ENCODE data around the gene NSD2.

NSD2 gene

DNA sequence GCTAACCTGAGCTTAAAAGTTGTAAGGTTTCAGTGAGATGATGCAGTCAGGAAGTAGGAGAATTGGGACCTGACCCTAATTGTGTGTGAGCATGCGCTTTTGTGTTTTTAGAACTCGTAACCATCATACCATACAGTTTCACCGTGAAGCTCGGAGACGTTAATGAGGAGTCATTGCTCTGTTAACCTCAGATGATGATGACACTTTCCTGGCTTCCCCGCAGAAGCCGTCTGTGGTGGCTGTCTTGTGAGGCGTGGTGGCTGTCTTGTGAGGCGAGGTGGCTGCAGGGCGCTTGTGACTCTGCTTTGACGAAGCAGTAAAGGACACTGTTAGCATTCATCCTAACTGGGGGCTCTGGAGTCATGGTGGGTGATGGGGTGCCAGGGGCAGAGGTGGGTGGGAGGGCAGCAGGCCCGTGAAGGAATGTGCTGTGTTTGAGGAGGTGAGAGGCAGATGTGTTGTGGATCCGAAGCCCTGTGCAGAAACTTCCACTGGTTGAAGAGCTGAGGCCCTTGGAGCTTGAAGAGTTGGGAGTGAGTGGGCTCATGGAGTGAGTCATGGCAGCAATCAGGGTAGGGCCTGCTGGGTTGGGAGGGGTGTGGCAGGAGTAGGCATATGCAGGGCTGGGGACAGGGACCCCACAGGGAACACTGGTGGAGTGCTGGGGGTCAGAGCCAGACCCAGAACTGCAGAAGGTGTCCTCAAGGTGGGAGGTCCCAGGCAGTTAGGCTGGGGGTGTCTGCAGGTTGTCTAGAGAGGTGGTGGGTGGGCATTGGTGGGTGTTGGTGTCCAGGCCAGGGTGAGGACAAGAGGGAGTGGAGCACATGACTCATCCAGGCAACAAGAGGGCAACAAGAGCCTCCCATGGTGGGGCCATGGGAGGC, 57.4 kb downstream of the NSD2 start:
- Histone ChIP-seq H3K9ac (ENCODE audit: low read length) (no peak overlapping the region), H3K4me3 (ENCODE audit: low read depth, low read length) (no peak overlapping the region), H3K4me1 (ENCODE audit: control insufficient read depth, insufficient read depth, low read length) (peaks cover 3% of the 10 kb centered on the region; the same call in 1 of the 2 replicates), H3K36me3 (ENCODE audit: control insufficient read depth, insufficient read depth, low read length) (peaks cover 58% of the 10 kb centered on the region), H3K27ac (ENCODE audit: low read depth, low read length) (no peak overlapping the region), H3K27me3 (ENCODE audit: control insufficient read depth, insufficient read depth, low read length) (no peaks in the 10 kb centered on the region), H3K9me3 (ENCODE audit: control insufficient read depth, insufficient read depth, low read depth, low read length) (no peaks in the 10 kb centered on the region)

DNA sequence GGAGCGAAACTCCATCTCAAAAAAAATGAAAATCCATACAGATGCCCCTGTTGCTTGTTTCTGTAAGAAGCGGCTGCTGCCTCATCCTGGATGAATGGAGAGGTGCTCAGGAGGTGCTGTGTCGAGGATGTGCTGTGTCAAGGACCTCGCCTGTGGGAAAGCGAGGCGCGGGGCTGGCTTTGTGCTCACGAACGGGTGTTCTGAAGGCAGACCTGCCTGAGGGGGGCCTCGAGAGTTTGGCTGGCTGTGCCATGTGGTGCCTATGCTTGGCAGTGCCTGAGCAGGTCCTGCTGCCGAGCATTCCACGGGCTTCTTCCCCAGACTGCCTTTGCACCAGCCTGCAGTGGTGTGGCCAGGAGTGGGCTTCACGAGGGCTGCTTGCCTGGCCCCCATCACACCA, 61.5 kb downstream of the NSD2 start:
- H3K27ac ChIP-seq (ENCODE audit: low read depth, low read length), result no peak overlapping the region
- H3K4me3 ChIP-seq (ENCODE audit: low read depth, low read length), result no peak overlapping the region
- peaks cover 60% of the 10 kb centered on the region for H3K36me3 ChIP-seq (ENCODE audit: control insufficient read depth, insufficient read depth, low read length)
- H3K27me3 ChIP-seq (ENCODE audit: control insufficient read depth, insufficient read depth, low read length), result no peaks in the 10 kb centered on the region
- no peaks in the 10 kb centered on the region for H3K9me3 ChIP-seq (ENCODE audit: control insufficient read depth, insufficient read depth, low read depth, low read length)
- H3K4me1 ChIP-seq (ENCODE audit: control insufficient read depth, insufficient read depth, low read length), result peaks cover 3% of the 10 kb centered on the region; the same call in 1 of the 2 replicates
- no peak overlapping the region for H3K9ac ChIP-seq (ENCODE audit: low read length)

DNA sequence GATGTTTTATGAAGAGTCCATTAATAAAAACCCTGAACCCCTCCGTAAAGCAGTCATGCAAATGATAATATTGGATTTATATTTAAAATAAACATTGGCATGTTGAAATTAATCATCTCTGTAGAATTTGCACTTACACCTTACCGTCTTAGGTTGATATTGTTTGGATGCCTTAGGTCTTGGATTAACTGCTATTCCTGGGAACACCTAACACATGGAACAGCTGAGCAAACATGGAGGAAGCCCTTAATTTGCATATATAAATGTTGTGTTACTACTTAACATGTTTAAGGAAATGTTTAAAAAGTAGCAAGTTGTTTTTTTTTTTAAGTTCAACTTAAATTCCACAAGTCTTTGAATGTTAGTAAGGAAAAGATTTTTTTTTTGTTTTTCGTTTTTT, 62.5 kb downstream of the NSD2 start:
- H3K27me3 ChIP-seq (ENCODE audit: control insufficient read depth, insufficient read depth, low read length), result no peaks in the 10 kb centered on the region
- no peak overlapping the region for H3K9ac ChIP-seq (ENCODE audit: low read length)
- H3K36me3 ChIP-seq (ENCODE audit: control insufficient read depth, insufficient read depth, low read length), result peaks cover 56% of the 10 kb centered on the region
- no peaks in the 10 kb centered on the region for H3K4me1 ChIP-seq (ENCODE audit: control insufficient read depth, insufficient read depth, low read length)
- no peak overlapping the region for H3K4me3 ChIP-seq (ENCODE audit: low read depth, low read length)
- H3K27ac ChIP-seq (ENCODE audit: low read depth, low read length), result no peak overlapping the region
- H3K9me3 ChIP-seq (ENCODE audit: control insufficient read depth, insufficient read depth, low read depth, low read length), result no peaks in the 10 kb centered on the region

DNA sequence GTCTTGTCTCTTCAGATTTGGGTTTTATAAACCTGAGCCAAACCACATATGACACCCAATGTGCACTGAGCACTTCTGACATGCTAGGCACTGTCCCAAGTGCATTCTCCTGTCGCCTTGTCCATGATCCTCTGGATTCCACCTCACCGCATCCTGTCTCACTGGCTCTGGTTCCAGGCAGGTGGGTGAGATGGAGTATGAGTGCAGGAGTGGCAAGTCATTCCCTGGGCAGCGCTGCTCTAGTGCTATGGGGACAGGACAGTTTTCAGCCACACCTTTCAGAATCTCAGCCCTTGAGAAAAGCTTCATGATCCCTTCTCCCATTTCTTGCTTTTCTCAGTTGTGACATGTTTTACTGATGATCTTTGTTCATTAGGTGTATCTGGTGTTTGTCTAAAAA, 66.4 kb downstream of the NSD2 start:
- no peak overlapping the region for H3K9ac ChIP-seq (ENCODE audit: low read length)
- no peaks in the 10 kb centered on the region for H3K4me1 ChIP-seq (ENCODE audit: control insufficient read depth, insufficient read depth, low read length)
- peaks cover 61% of the 10 kb centered on the region for H3K36me3 ChIP-seq (ENCODE audit: control insufficient read depth, insufficient read depth, low read length)
- H3K27me3 ChIP-seq (ENCODE audit: control insufficient read depth, insufficient read depth, low read length), result no peaks in the 10 kb centered on the region
- no peak overlapping the region for H3K4me3 ChIP-seq (ENCODE audit: low read depth, low read length)
- H3K9me3 ChIP-seq (ENCODE audit: control insufficient read depth, insufficient read depth, low read depth, low read length), result no peaks in the 10 kb centered on the region
- no peak overlapping the region for H3K27ac ChIP-seq (ENCODE audit: low read depth, low read length)

DNA sequence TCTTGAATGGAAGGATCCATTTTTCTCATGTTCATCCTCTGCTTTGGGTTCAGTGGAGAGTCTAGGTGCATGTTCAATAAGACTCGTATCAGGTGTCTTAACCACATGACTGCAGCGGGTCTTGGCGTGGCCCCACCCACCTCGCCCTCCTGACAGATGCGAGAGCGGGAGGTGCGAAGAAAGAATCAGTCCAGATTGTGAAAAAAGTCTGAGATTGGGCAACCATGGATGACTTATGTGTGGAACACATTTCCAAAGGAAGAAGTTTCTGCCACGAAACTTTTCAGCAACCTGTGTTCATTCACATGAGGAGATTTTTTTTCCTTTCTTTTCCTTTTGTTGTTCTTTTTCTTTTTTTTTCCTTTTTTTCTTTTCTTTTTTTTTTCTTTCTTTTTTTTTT, 66.8 kb downstream of the NSD2 start:
- Histone ChIP-seq H3K9me3 (ENCODE audit: control insufficient read depth, insufficient read depth, low read depth, low read length) (no peaks in the 10 kb centered on the region), H3K36me3 (ENCODE audit: control insufficient read depth, insufficient read depth, low read length) (peaks cover 61% of the 10 kb centered on the region), H3K4me3 (ENCODE audit: low read depth, low read length) (no peak overlapping the region), H3K27me3 (ENCODE audit: control insufficient read depth, insufficient read depth, low read length) (no peaks in the 10 kb centered on the region), H3K4me1 (ENCODE audit: control insufficient read depth, insufficient read depth, low read length) (no peaks in the 10 kb centered on the region), H3K9ac (ENCODE audit: low read length) (no peak overlapping the region), H3K27ac (ENCODE audit: low read depth, low read length) (no peak overlapping the region)

DNA sequence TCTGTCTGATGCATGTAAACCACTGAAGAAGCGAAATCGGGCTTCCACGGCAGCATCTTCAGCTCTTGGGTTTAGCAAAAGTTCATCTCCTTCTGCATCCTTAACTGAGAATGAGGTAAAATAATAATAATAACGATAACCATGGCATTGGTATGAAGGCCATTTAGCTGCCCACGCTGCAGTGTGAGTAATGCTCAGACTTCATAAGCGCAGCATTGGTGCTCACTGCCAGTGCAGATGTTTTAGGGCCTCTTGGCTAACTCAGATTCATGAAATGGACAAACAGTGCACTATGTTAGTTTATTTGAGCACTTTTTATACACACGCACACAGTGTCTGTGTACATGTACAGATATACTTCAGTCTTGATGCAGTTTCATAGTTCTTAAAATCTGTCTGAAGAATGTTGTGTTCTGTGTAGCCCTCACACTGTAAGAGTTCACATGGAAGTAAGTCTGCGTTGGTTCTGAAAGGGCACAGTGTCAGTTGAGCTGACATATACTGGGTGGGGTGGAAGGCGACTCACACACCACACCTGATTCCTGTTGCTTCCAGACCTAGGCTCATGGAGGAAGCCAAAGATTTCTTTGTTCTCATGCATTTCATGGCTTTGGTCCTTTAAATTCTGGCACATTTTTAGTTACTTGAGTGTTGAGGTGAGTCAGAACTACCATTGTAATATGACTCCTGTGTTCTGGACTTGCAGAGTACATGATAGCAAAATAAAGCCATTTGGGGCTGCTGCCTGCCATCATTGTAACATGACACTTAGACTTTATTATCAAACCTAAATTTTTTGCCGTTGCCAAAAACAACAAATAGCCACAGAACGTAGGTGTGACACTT, 68.7 kb downstream of the NSD2 start:
- H3K9me3 ChIP-seq (ENCODE audit: control insufficient read depth, insufficient read depth, low read depth, low read length), result no peaks in the 10 kb centered on the region
- H3K27me3 ChIP-seq (ENCODE audit: control insufficient read depth, insufficient read depth, low read length), result no peaks in the 10 kb centered on the region
- H3K27ac ChIP-seq (ENCODE audit: low read depth, low read length), result no peak overlapping the region
- H3K4me1 ChIP-seq (ENCODE audit: control insufficient read depth, insufficient read depth, low read length), result no peaks in the 10 kb centered on the region
- H3K36me3 ChIP-seq (ENCODE audit: control insufficient read depth, insufficient read depth, low read length), result peaks cover 72% of the 10 kb centered on the region
- H3K4me3 ChIP-seq (ENCODE audit: low read depth, low read length), result no peak overlapping the region
- H3K9ac ChIP-seq (ENCODE audit: low read length), result no peak overlapping the region

DNA sequence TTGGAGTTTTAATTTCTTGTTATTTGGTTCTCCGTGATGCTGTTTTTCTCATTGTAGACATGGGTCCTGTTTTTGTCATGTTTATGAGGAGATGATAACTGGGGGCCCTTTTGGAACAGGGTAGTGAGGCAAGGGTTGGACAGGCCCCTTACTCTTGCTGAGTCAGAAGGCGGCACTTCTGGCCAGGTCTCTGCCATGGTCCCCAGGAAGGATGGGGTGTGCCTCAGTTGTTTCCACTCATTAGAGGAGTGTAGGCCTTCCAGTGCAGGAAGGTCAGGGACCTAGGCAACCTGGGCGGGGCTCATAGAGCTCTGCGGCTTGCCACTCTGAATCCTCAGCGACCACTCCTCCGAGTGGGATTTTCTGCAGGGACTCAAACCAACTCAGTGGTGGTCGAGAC, 69.4 kb downstream of the NSD2 start:
- Histone ChIP-seq H3K4me1 (ENCODE audit: control insufficient read depth, insufficient read depth, low read length) (no peaks in the 10 kb centered on the region), H3K4me3 (ENCODE audit: low read depth, low read length) (no peak overlapping the region), H3K9me3 (ENCODE audit: control insufficient read depth, insufficient read depth, low read depth, low read length) (no peaks in the 10 kb centered on the region), H3K36me3 (ENCODE audit: control insufficient read depth, insufficient read depth, low read length) (peaks cover 69% of the 10 kb centered on the region), H3K27me3 (ENCODE audit: control insufficient read depth, insufficient read depth, low read length) (no peaks in the 10 kb centered on the region), H3K27ac (ENCODE audit: low read depth, low read length) (no peak overlapping the region), H3K9ac (ENCODE audit: low read length) (no peak overlapping the region)

DNA sequence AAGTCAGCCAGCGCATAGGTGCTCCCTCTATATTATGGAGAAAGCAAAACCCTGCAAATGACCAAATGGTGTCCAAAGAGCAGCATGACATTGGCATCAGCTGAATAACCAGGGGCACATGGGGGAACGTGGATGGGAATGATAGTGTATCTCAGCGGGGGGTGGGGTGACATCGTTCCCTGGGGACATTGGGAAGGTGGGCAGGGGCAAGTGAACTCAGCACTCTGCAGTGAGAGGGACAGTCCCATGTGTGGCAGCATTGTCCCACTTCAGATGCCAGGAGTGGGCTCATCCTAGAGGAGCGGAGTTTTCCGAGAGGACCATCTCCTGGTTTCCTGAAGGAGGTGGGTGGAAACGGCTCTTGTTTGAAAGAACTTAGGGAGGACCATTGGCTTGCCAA, 72.7 kb downstream of the NSD2 start:
- Histone ChIP-seq H3K9me3 (ENCODE audit: control insufficient read depth, insufficient read depth, low read depth, low read length) (no peaks in the 10 kb centered on the region), H3K4me3 (ENCODE audit: low read depth, low read length) (no peak overlapping the region), H3K27me3 (ENCODE audit: control insufficient read depth, insufficient read depth, low read length) (no peaks in the 10 kb centered on the region), H3K4me1 (ENCODE audit: control insufficient read depth, insufficient read depth, low read length) (no peaks in the 10 kb centered on the region), H3K27ac (ENCODE audit: low read depth, low read length) (no peak overlapping the region), H3K9ac (ENCODE audit: low read length) (no peak overlapping the region), H3K36me3 (ENCODE audit: control insufficient read depth, insufficient read depth, low read length) (peaks cover 70% of the 10 kb centered on the region)

DNA sequence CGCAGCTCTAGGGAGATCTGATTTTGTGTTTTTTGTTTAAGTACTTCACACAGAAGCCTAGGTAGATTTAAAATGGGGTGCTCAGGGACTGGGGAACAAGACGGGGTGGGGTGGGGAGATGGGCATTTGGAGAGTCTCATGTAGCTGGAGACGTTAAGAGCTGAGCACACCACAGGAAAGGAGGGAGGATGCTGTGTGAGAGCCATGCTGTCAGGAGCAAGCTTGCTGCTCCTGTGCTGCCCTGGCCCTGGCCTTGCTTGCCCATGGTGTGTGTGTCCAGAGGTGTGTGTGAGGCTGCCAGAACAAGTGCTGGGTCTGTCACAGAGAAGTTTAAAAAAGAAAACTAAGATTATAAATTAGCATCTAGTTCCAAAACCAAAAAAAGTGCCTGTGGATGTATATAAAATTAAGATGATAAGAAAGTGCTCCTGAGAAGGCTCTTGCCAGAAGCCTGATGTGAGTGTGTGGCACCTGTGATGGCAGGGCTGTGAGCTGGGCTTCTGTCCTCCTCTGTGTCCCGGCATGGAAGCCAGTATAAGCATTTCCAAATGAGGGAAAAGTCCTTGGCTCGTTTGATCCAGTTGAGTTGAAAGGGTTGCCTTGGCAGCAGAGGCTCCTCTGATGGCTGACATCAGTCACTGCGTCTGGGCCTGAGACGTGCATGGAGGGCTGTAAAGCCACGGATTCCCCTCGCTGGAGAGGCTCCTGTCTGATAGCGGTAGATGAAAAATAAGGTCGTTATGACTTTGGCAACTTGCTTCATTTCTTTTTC, 74.1 kb downstream of the NSD2 start:
- Histone ChIP-seq H3K4me3 (ENCODE audit: low read depth, low read length) (no peak overlapping the region), H3K9ac (ENCODE audit: low read length) (no peak overlapping the region), H3K27ac (ENCODE audit: low read depth, low read length) (no peak overlapping the region), H3K9me3 (ENCODE audit: control insufficient read depth, insufficient read depth, low read depth, low read length) (no peaks in the 10 kb centered on the region), H3K4me1 (ENCODE audit: control insufficient read depth, insufficient read depth, low read length) (no peaks in the 10 kb centered on the region), H3K27me3 (ENCODE audit: control insufficient read depth, insufficient read depth, low read length) (no peaks in the 10 kb centered on the region), H3K36me3 (ENCODE audit: control insufficient read depth, insufficient read depth, low read length) (peaks cover 62% of the 10 kb centered on the region)

DNA sequence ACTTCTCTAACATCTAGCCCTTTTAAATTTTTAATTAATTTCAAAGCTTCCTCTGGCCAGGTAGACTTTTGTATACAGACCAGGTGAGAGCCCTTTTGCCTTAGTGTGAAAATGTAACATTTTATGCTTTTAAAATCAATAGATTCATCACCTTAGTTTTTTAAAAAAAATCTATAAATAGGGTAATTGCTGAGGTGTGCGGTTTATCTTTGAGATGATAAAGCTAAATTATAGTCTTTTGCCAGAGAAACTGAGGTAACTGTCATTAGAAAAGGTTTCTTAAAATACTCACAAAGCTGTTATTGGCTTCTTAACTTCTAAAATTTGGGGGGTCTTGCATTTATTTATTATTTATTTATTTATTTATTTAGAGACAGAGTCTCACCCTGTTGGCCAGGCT, 74.7 kb downstream of the NSD2 start:
- Histone ChIP-seq H3K27ac (ENCODE audit: low read depth, low read length) (no peak overlapping the region), H3K36me3 (ENCODE audit: control insufficient read depth, insufficient read depth, low read length) (peaks cover 62% of the 10 kb centered on the region), H3K9ac (ENCODE audit: low read length) (no peak overlapping the region), H3K4me1 (ENCODE audit: control insufficient read depth, insufficient read depth, low read length) (no peaks in the 10 kb centered on the region), H3K27me3 (ENCODE audit: control insufficient read depth, insufficient read depth, low read length) (no peaks in the 10 kb centered on the region), H3K9me3 (ENCODE audit: control insufficient read depth, insufficient read depth, low read depth, low read length) (no peaks in the 10 kb centered on the region), H3K4me3 (ENCODE audit: low read depth, low read length) (no peak overlapping the region)

Measured in HUES6 (cell line).